Loucy (cell line): ENCODE data around the gene WSB2.

ENCODE experiments used
- H2AFZ ChIP-seq: fragments of 200-600 bp; sonication (generic); 2 replicates; pipeline ENCODE4 v1.6.0; 2016; ENCODE audit warnings: antibody characterized with exemption, mild to moderate bottlenecking, low read length, moderate library complexity
- H3F3A ChIP-seq: fragments of 200-600 bp; 2 replicates; pipeline ENCODE4 v1.6.0; 2016; ENCODE audit warnings: antibody characterized with exemption, low read depth, mild to moderate bottlenecking
- H3K27me3 ChIP-seq: fragments of 200-600 bp; sonication (generic); 2 replicates; pipeline ENCODE4 v1.6.1; 2014; ENCODE audit warnings: low read length, mild to moderate bottlenecking; ENCODE audit not compliant: insufficient read depth, poor library complexity, severe bottlenecking
- H3K36me3 ChIP-seq: fragments of 200-600 bp; sonication (generic); 2 replicates; pipeline ENCODE4 v1.6.1; 2016; ENCODE audit warnings: low read length; ENCODE audit not compliant: insufficient read depth
- H3K4me1 ChIP-seq: fragments of 200-600 bp; sonication (generic); 2 replicates; pipeline ENCODE4 v1.5.1; 2014; ENCODE audit warnings: low read length, mild to moderate bottlenecking; ENCODE audit not compliant: insufficient read depth, poor library complexity, severe bottlenecking
- H3K4me2 ChIP-seq: fragments of 200-600 bp; sonication (generic); 2 replicates; pipeline ENCODE4 v1.6.0; 2014; ENCODE audit warnings: antibody characterized with exemption, low read length, low read depth, mild to moderate bottlenecking; ENCODE audit not compliant: poor library complexity, severe bottlenecking
- H3K4me3 ChIP-seq: fragments of 200-600 bp; sonication (generic); 2 replicates; pipeline ENCODE4 v1.5.1; 2014; ENCODE audit warnings: low read length, mild to moderate bottlenecking, mixed read lengths; ENCODE audit not compliant: poor library complexity, severe bottlenecking
- H3K79me2 ChIP-seq: fragments of 200-600 bp; sonication (generic); 2 replicates; pipeline ENCODE4 v1.6.1; 2014; ENCODE audit warnings: low read length; ENCODE audit not compliant: insufficient read depth
- H3K9ac ChIP-seq: fragments of 200-600 bp; sonication (generic); 2 replicates; pipeline ENCODE4 v1.6.0; 2014; ENCODE audit warnings: mild to moderate bottlenecking, low read depth, low read length, moderate library complexity; ENCODE audit not compliant: poor library complexity, severe bottlenecking
- H3K9me2 ChIP-seq: fragments of 200-600 bp; sonication (generic); replicated peaks from 2 replicates; pipeline ENCODE4 v1.6.1; 2016; ENCODE audit warnings: low read depth, low read length, mixed read lengths
- H3K9me3 ChIP-seq: fragments of 200-600 bp; sonication (generic); 2 replicates; pipeline ENCODE4 v1.6.1; 2014; ENCODE audit warnings: mild to moderate bottlenecking, antibody characterized with exemption, low read length, low read depth; ENCODE audit not compliant: insufficient read depth
- H4K20me1 ChIP-seq: fragments of 200-600 bp; sonication (generic); 2 replicates; pipeline ENCODE4 v1.6.0; 2014; ENCODE audit warnings: antibody characterized with exemption, low read length, mild to moderate bottlenecking; ENCODE audit not compliant: insufficient read depth, poor library complexity, severe bottlenecking
- EZH2phosphoT487 ChIP-seq: fragments of 200-600 bp; IDR thresholded peaks from 2 replicates; pipeline ENCODE4 v1.6.1; 2018; ENCODE audit warnings: antibody characterized with exemption, mild to moderate bottlenecking, moderate library complexity, borderline replicate concordance
- TF ChIP-seq, protein P1 (sequence below): fragments of 200-600 bp; sonication (generic); conservative IDR thresholded peaks from 2 replicates; pipeline ENCODE4 v1.5.1; 2014; ENCODE audit warnings: mild to moderate bottlenecking, antibody characterized with exemption, low read length

WSB2 gene

DNA sequence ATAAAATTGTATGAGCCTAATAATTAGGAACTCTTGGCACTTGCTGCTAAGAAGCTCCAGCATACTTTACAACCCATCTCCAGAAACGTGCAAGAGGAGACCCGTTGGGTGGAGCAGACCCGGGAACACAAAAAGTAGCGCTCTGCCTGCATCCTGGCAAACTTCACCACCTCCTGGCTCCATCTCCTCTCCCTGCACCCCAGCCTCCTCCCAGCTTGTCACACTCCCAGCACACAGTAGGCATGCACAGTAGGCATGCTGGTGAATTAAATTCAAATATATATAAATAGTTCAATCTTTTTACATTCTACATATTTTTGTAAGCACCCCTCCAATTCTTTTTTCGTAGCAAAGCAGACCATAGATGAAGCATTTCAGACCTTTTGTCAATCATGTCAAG is 41.6 kb upstream of the WSB2 start:
- no peaks in the 10 kb centered on the region for H3K9me2 ChIP-seq
- H4K20me1 ChIP-seq, result no peaks in the 10 kb centered on the region
- no peaks in the 10 kb centered on the region for H3K79me2 ChIP-seq
- peaks cover 4% of the 10 kb centered on the region for H3K4me1 ChIP-seq
- H3K27me3 ChIP-seq, result no peaks in the 10 kb centered on the region
- H3F3A ChIP-seq, result no peaks in the 10 kb centered on the region
- H3K9ac ChIP-seq, result no peak overlapping the region
- TF ChIP-seq EZH2phosphoT487, result no peak
- TF ChIP-seq, protein P1, sequence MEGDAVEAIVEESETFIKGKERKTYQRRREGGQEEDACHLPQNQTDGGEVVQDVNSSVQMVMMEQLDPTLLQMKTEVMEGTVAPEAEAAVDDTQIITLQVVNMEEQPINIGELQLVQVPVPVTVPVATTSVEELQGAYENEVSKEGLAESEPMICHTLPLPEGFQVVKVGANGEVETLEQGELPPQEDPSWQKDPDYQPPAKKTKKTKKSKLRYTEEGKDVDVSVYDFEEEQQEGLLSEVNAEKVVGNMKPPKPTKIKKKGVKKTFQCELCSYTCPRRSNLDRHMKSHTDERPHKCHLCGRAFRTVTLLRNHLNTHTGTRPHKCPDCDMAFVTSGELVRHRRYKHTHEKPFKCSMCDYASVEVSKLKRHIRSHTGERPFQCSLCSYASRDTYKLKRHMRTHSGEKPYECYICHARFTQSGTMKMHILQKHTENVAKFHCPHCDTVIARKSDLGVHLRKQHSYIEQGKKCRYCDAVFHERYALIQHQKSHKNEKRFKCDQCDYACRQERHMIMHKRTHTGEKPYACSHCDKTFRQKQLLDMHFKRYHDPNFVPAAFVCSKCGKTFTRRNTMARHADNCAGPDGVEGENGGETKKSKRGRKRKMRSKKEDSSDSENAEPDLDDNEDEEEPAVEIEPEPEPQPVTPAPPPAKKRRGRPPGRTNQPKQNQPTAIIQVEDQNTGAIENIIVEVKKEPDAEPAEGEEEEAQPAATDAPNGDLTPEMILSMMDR, result no peak
- peak overlapping the region; percentile 79 for H3K4me2 ChIP-seq
- H2AFZ ChIP-seq, result peak overlapping the region; percentile 95
- no peaks in the 10 kb centered on the region for H3K9me3 ChIP-seq
- no peaks in the 10 kb centered on the region for H3K36me3 ChIP-seq
- H3K4me3 ChIP-seq, result peak overlapping the region; percentile 90

DNA sequence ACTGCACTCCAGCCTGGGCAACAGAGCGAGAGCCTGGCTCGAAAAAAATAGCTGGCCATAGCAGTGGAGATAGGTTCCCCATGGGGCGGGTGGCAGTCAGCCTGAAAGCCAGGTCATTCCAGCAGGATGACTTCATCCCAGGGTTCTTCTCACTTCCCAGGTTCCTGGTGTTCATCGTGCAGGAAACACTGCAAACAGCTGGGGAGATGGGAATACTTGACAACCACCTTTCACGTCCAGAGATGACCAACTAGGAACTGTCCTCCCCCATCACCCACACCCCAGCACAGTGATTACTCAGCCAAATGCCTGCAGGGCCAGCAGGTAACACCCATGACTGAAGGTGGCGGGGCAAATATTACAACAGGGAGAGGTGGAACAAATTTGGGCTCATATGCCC is 41.1 kb upstream of the WSB2 start:
- Histone ChIP-seq H3K27me3 (no peaks in the 10 kb centered on the region), H3K9me3 (no peaks in the 10 kb centered on the region), H3K9ac (no peak overlapping the region), H3K4me3 (no peak overlapping the region), H2AFZ (no peak overlapping the region), H3K4me1 (peaks cover 4% of the 10 kb centered on the region), H4K20me1 (no peaks in the 10 kb centered on the region), H3K4me2 (peak overlapping the region; percentile 79), H3K79me2 (no peaks in the 10 kb centered on the region), H3K36me3 (no peaks in the 10 kb centered on the region), H3F3A (no peaks in the 10 kb centered on the region), H3K9me2 (no peaks in the 10 kb centered on the region)
- no peak for TF ChIP-seq EZH2phosphoT487
- TF ChIP-seq, protein P1, result no peak

DNA sequence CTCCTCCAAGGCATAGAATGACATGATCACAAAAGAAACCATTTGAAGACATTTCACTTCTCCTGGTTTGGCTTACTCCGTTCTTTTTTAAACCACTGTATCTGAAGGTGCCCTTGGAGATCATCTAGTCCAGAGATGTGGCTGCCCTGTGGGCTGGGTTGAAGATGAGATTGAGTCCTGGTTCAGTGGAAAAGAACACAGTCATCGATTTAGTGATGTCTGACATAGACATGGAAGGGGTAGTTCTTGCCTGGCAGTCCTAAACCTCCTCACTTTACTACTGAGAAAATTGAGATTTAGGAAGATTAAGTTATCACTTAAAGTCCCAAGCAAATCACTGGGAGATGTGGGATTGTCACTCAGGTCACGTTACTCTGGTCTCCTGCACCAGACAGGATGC is 40.1 kb upstream of the WSB2 start:
- H4K20me1 ChIP-seq, result no peaks in the 10 kb centered on the region
- H3F3A ChIP-seq, result no peaks in the 10 kb centered on the region
- no peak overlapping the region for H3K4me2 ChIP-seq
- H3K9ac ChIP-seq, result no peak overlapping the region
- H3K9me3 ChIP-seq, result no peaks in the 10 kb centered on the region
- no peak overlapping the region for H2AFZ ChIP-seq
- H3K36me3 ChIP-seq, result no peaks in the 10 kb centered on the region
- H3K27me3 ChIP-seq, result no peaks in the 10 kb centered on the region
- H3K4me1 ChIP-seq, result peaks cover 4% of the 10 kb centered on the region
- H3K9me2 ChIP-seq, result no peaks in the 10 kb centered on the region
- H3K79me2 ChIP-seq, result no peaks in the 10 kb centered on the region
- TF ChIP-seq, protein P1, result no peak
- no peak for TF ChIP-seq EZH2phosphoT487
- no peak overlapping the region for H3K4me3 ChIP-seq
